GM19438 (cell line): ENCODE results near the gene ATP5PO.

Source experiments
- ATAC-seq: cut with Tn5 transposase; IDR thresholded peaks from one replicate; pipeline ENCODE4 v1.9.1; 2021; ENCODE audit warnings: low read depth; ENCODE audit not compliant: unreplicated experiment

ATP5PO gene

GRCh38 chr21:33915368-33916199 is at the start of gene ATP5PO:
ATP5PO (minus strand) TSS chr21:33915804; CDS start chr21:33915763, 41 bp downstream.
- ATAC-seq: peak; percentile 95

DNA sequence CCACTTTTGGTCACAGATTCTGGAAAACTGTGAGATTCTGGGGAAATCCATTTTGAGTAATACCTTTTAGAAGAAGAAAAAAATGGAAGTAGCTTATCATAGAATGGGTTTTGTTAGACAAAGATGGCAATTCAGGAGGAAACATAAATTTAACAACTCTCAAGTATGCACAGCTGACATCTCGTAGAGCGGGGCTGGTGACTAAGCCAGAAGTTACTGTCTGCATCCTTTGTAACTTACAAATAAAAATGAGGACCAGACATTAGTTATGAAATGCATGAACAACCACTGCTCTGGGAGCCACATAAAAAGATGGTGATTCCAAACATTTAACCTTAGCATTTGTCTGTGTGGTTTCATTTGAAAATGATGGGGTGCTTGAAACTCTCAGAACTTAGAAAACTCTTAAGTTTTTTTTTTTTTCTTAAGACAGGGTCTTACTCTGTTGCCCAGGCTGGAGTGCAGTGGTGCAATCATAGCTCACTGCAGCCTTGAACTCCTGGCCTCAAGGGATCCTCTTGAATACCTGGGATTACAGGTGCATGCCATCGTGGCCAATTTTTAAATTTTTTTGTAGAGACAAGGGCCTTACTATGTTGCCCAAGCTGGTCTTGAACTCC is 49.2 kb upstream of the ATP5PO start:
- ATAC-seq: no peak

DNA sequence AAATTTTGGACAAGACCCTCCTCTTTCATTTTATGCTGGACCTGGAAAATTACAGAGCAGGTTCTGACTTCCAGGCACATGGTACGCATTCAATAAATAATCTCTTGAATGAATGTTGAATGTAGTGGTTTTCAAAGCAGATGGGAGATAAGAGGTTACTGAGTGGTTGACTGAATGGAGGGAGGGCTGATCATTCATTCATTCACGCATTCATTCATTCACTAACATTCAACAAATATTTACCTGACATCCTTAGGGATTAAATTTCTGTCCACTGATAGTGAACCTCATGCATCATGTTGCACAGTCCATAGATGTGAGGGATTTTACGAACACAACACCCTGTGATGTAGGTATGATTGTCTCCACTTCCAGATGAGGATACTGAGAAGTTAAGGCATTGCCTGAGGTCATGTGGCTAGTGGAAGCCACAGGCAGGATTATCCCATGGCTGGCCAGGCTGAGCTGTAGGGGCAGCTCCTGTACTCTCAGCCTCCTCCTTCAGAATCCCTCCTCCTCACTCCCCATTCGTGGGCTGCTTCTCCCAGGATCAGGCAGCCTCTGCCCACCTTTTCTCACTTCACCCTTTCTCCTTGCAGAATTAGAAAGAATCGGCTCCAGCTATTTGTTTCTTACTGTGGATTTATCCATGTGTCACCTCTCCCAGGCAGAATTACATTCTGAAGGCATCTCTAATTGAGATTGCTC is 48.4 kb upstream of the ATP5PO start:
- ATAC-seq: no peak

GRCh38 chr21:33962290-33962689 is 46.7 kb upstream of the ATP5PO start:
- ATAC-seq: no peak

DNA sequence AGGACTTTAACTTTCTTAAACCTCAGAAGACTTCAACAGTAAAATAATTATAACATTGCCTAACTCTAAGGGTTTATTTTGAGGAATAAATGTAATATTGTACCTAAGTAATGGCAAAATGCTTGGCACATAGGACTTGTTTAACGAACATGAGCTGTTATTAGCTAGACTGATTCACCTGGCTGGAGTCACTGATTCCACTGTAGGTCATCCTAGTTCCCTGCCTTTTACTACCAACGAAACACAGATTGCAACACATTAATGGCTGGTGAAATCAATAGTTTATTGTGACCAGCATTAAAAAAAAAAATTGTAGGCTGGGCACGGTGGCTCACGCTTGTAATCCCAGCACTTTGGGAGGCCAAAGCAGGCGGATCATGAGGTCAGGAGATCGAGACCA is 45.5 kb upstream of the ATP5PO start:
- ATAC-seq: no peak

DNA sequence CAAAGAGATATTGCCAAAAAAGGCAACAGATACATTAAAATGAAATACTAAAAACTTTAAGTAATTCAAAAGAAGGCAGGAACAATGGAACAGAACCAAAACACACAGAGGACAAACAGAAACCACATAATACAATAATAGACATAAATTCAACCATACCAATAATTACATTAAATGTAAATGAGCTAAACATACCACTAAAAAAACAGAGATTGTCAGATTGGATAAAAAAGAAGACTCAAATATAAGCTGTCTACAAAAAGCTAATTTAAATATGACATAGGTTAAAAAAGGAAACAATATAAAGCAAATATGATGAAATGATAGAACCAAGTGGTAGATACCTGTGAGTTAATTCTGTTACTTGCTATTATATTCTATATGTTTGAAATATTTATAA is 44.1 kb upstream of the ATP5PO start:
- ATAC-seq: no peak

GRCh38 chr21:33954395-33954794 is 38.8 kb upstream of the ATP5PO start:
- no peak for ATAC-seq

DNA sequence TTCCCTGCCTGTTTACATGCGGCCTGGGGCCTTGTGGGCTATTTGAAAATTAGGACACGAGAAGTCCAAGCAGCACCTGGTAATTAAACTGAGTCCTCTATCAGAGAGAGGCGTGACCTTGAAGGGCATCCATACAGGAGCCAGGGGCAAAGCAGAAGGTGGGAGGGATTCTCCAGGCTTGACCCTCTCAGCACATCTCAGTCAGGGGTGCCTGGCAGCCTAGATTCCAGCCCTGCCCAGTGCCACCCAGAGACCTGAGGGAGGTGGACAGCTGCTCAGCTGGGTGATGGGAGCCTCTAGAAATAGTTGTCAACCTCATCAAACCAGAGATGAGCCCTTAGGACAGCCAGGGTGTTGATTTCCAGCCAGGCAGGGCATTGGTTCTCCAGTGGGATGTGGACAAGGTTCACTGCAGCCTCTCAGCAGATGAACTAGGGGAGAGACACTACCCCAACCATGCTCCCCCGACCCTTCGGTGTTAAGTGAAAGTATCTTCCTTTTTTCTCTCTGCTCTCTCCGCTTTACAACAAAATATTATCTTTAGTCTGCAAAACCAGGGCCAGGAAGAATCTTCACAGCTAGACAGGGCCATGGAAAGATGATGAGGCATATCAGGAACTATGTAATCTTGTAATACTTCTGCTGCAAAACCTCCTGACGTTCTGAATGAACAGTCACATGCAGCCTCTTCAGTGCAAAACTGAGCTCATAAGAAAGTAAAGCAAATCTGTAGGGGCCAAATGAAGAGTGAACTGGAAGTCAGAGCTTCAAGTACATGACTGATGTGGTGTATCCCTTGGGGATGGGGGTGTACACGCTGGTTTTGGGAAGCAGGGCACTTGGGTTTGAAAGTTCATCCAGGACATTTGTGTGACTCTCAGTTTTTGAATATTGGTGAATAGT is 35.9 kb upstream of the ATP5PO start:
- no peak for ATAC-seq

GRCh38 chr21:33950431-33951079 is 35.0 kb upstream of the ATP5PO start:
- ATAC-seq: no peak

- ATAC-seq: no peak
These were observed 34.2 kb upstream of the ATP5PO start for GRCh38 chr21:33949516-33950430.

- no peak for ATAC-seq
These were observed 33.4 kb upstream of the ATP5PO start for GRCh38 chr21:33948951-33949444.

- ATAC-seq: peak; percentile 53
These were observed 32.7 kb upstream of the ATP5PO start for GRCh38 chr21:33948096-33948950.

DNA sequence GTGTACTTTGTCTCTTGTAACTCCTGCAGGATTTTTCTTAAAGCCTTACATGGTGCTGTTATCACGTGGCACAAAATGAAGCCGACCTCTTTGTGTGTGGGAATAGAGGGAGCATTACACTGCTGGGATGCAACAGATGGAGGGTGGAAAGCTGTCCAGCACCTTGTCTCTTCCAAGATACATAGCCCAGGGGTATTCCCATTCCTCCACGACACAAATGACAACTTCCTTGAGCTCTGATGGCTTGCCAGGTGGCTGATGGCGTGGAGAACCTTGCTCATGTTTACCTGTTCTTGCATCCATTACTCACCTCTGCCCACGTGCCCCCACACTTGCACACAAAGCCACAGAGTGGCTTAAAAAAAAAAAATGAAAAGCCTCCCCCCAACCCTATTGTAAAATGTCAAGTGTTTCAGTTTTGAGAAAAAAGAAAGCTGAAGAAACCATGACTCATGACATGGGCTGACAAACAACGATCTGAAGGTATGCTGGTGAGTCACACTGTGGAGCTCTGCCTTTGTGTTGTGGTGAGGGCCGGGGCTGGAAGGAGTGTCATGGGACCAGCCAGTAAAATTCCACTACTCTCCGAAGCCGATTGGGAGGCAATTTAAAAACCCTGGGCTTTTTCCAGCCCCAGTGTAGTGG is 32.0 kb upstream of the ATP5PO start:
- peak; percentile 46 for ATAC-seq

- ATAC-seq: no peak
These were observed 30.2 kb upstream of the ATP5PO start for GRCh38 chr21:33945652-33946270.

- no peak for ATAC-seq
These were observed 28.7 kb upstream of the ATP5PO start for GRCh38 chr21:33944185-33944763.

DNA sequence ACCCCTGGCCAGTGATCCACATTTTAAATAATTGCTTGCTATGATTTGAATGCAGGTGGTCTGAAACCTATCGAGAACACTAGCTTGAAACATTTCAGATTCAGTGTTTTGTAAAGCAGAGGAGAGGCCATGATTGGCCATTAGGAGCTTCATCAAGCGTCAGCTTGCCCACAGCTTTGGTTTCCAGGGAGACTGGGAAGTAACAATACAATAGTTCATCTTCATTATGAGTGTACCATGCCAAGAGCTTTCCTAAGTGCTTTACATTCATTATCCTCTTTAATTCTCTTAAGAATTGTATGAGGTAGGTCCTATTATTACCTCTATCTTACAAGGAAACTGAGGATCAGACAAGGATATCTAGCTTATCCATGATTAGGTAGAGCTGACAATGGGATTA is 27.7 kb upstream of the ATP5PO start:
- no peak for ATAC-seq

DNA sequence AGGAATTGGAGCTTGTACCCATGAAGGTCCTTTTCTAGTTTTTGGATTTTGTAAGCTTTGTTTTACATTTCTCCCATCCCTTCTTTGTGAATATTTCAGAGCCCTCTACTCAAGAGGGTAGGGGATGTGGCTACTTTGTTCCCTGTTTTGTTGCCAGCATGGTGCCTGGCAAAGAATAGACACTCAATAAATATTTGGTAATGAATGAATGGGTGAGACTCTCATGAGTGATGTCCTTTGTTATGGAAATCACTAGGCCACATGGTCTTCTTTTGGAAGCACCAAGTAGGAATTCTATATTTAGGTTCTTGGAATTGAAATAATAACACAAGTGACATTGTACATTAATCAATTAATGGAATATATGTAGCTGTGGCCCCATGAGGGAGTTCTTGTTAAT is 26.8 kb upstream of the ATP5PO start:
- no peak for ATAC-seq
